Measurements from ENCODE around the gene ZNF74. TPM values are rescaled to one million over a fixed set of nuclear protein-coding genes. Genes with fewer than 3 reads are reported as not detected.
"Not testable (repeated sequence)": the region's sequence is repeated elsewhere in the genome, so short reads cannot be mapped to it uniquely, and the experiment has no call there.

ZNF74 gene
- total RNA-seq, 1 donor, result 1.2 TPM

- not testable (repeated sequence) for H3K27me3 ChIP-seq (ENCODE audit: insufficient read depth, low read length); H3K4me1 ChIP-seq (ENCODE audit: insufficient read depth, low read length); H3K9me3 ChIP-seq (ENCODE audit: low read depth, low read length); H3K4me3 ChIP-seq (ENCODE audit: low read length)
Measured at GRCh38 chr22:20415699-20416098, 21.7 kb downstream of the ZNF74 start.

GRCh38 chr22:20418211-20418788 is 24.3 kb downstream of the ZNF74 start:
- no peak overlapping the region for H3K4me3 ChIP-seq (ENCODE audit: low read length)
- H3K4me1 ChIP-seq (ENCODE audit: insufficient read depth, low read length), result peaks cover 7% of the 10 kb centered on the region
- no peaks in the 10 kb centered on the region for H3K9me3 ChIP-seq (ENCODE audit: low read depth, low read length)
- H3K27me3 ChIP-seq (ENCODE audit: insufficient read depth, low read length), result no peaks in the 10 kb centered on the region

- no peaks in the 10 kb centered on the region for H3K9me3 ChIP-seq (ENCODE audit: low read depth, low read length)
- peaks cover 7% of the 10 kb centered on the region for H3K4me1 ChIP-seq (ENCODE audit: insufficient read depth, low read length)
- H3K4me3 ChIP-seq (ENCODE audit: low read length), result no peak overlapping the region
- no peaks in the 10 kb centered on the region for H3K27me3 ChIP-seq (ENCODE audit: insufficient read depth, low read length)
Measured at GRCh38 chr22:20419664-20419951, 25.7 kb downstream of the ZNF74 start.

GRCh38 chr22:20420157-20420842 is 26.3 kb downstream of the ZNF74 start:
- peaks cover 7% of the 10 kb centered on the region for H3K4me1 ChIP-seq (ENCODE audit: insufficient read depth, low read length)
- no peak overlapping the region for H3K4me3 ChIP-seq (ENCODE audit: low read length)
- H3K9me3 ChIP-seq (ENCODE audit: low read depth, low read length), result no peaks in the 10 kb centered on the region
- H3K27me3 ChIP-seq (ENCODE audit: insufficient read depth, low read length), result peaks cover 3% of the 10 kb centered on the region

- Histone ChIP-seq H3K27me3 (ENCODE audit: insufficient read depth, low read length) (peaks cover 10% of the 10 kb centered on the region), H3K9me3 (ENCODE audit: low read depth, low read length) (no peaks in the 10 kb centered on the region), H3K4me3 (ENCODE audit: low read length) (no peak overlapping the region)
Measured at GRCh38 chr22:20421507-20421874, 27.5 kb downstream of the ZNF74 start.

GRCh38 chr22:20422271-20423007 is 28.5 kb downstream of the ZNF74 start:
- Histone ChIP-seq H3K9me3 (ENCODE audit: low read depth, low read length) (no peaks in the 10 kb centered on the region), H3K4me3 (ENCODE audit: low read length) (no peak overlapping the region), H3K27me3 (ENCODE audit: insufficient read depth, low read length) (peaks cover 17% of the 10 kb centered on the region), H3K4me1 (ENCODE audit: insufficient read depth, low read length) (peaks cover 11% of the 10 kb centered on the region)

More at GRCh38 chr22:20421507-20421874, 27.5 kb downstream of the ZNF74 start:
- peaks cover 11% of the 10 kb centered on the region for H3K4me1 ChIP-seq (ENCODE audit: insufficient read depth, low read length)

- Histone ChIP-seq H3K4me3 (ENCODE audit: low read length) (no peak overlapping the region), H3K9me3 (ENCODE audit: low read depth, low read length) (no peaks in the 10 kb centered on the region), H3K27me3 (ENCODE audit: insufficient read depth, low read length) (peaks cover 22% of the 10 kb centered on the region), H3K4me1 (ENCODE audit: insufficient read depth, low read length) (peaks cover 9% of the 10 kb centered on the region)
Measured at GRCh38 chr22:20423008-20423905, 29.3 kb downstream of the ZNF74 start.

- Histone ChIP-seq H3K27me3 (ENCODE audit: insufficient read depth, low read length) (peaks cover 24% of the 10 kb centered on the region), H3K4me1 (ENCODE audit: insufficient read depth, low read length) (peaks cover 10% of the 10 kb centered on the region), H3K9me3 (ENCODE audit: low read depth, low read length) (no peaks in the 10 kb centered on the region), H3K4me3 (ENCODE audit: low read length) (no peak overlapping the region)
Measured at GRCh38 chr22:20423906-20424551, 30.1 kb downstream of the ZNF74 start.

GRCh38 chr22:20424568-20424931 is 30.6 kb downstream of the ZNF74 start:
- Histone ChIP-seq H3K4me3 (ENCODE audit: low read length) (no peak overlapping the region), H3K9me3 (ENCODE audit: low read depth, low read length) (no peaks in the 10 kb centered on the region), H3K4me1 (ENCODE audit: insufficient read depth, low read length) (peaks cover 12% of the 10 kb centered on the region), H3K27me3 (ENCODE audit: insufficient read depth, low read length) (peaks cover 24% of the 10 kb centered on the region)

GRCh38 chr22:20424932-20425565 is 31.1 kb downstream of the ZNF74 start:
- no peak overlapping the region for H3K4me3 ChIP-seq (ENCODE audit: low read length)
- H3K4me1 ChIP-seq (ENCODE audit: insufficient read depth, low read length), result peaks cover 17% of the 10 kb centered on the region
- no peaks in the 10 kb centered on the region for H3K9me3 ChIP-seq (ENCODE audit: low read depth, low read length)
- peaks cover 27% of the 10 kb centered on the region for H3K27me3 ChIP-seq (ENCODE audit: insufficient read depth, low read length)

- Histone ChIP-seq H3K9me3 (ENCODE audit: low read depth, low read length) (no peaks in the 10 kb centered on the region), H3K4me1 (ENCODE audit: insufficient read depth, low read length) (peaks cover 23% of the 10 kb centered on the region), H3K4me3 (ENCODE audit: low read length) (no peak overlapping the region), H3K27me3 (ENCODE audit: insufficient read depth, low read length) (peaks cover 33% of the 10 kb centered on the region)
Measured at GRCh38 chr22:20425566-20426258, 31.8 kb downstream of the ZNF74 start.

- Histone ChIP-seq H3K4me3 (ENCODE audit: low read length) (no peak overlapping the region), H3K9me3 (ENCODE audit: low read depth, low read length) (no peaks in the 10 kb centered on the region), H3K27me3 (ENCODE audit: insufficient read depth, low read length) (peaks cover 33% of the 10 kb centered on the region), H3K4me1 (ENCODE audit: insufficient read depth, low read length) (peaks cover 29% of the 10 kb centered on the region)
Measured at GRCh38 chr22:20426259-20426615, 32.3 kb downstream of the ZNF74 start.

GRCh38 chr22:20427104-20427944 is 33.4 kb downstream of the ZNF74 start:
- peaks cover 32% of the 10 kb centered on the region for H3K4me1 ChIP-seq (ENCODE audit: insufficient read depth, low read length)
- H3K4me3 ChIP-seq (ENCODE audit: low read length), result no peak overlapping the region
- H3K9me3 ChIP-seq (ENCODE audit: low read depth, low read length), result no peaks in the 10 kb centered on the region
- peaks cover 40% of the 10 kb centered on the region for H3K27me3 ChIP-seq (ENCODE audit: insufficient read depth, low read length)
